K562 (cell line): ENCODE results near the gene PNPO. TPM values are rescaled to one million over a fixed set of nuclear protein-coding genes. Genes with fewer than 3 reads are reported as not detected.

Source experiments
- ATAC-seq: fragments of 200-7000 bp; cut with Tn5 transposase; 3 replicates; pipeline ENCODE4 v1.9.1; 2020; ENCODE audit warnings: moderate library complexity
- BruUV-seq: library from RNA; stranded (reverse); fragments of 400-500 nt; replicated peaks from 2 replicates; lab custom pipeline; 2021; lab: Mats Ljungman, UMichigan
- CTCF ChIA-PET: fragments of 300-600 bp; formaldehyde crosslinking; extraction: SDS; loops from one replicate; lab custom pipeline; 2021; ENCODE audit warnings: low intra/inter-chr PET ratio; lab: Yijun Ruan, JAX
- POLR2A ChIA-PET: fragments of 300-600, 350-650 bp; sonication (Branson Sonifier 250); formaldehyde crosslinking; extraction: SDS; loops from one replicate; lab custom pipeline; 2021; ENCODE audit warnings: antibody characterized with exemption, inconsistent platforms; lab: Yijun Ruan, JAX
- DNase-seq, 4 experiments: peaks; one replicate each; pipeline versions ENCODE4 v3.0.0 to v3.0.0-alpha.2; 2011 to 2018; ENCODE audit warnings: low spot score in 3 of 4, mixed read lengths in 3 of 4; ENCODE audit errors: extremely low read depth in 1 of 4
- FAIRE-seq: peaks from 2 replicates; lab custom pipeline; 2011; peaks lifted over from hg19 to GRCh38; lab: Jason Lieb, UNC
- H2AFZ ChIP-seq: 2 replicates; pipeline ENCODE4 v1.6.0; 2011; ENCODE audit warnings: low read depth, low read length, control low read depth, inconsistent platforms
- H3K27ac ChIP-seq: fragments of 200-600 bp; 3 replicates; pipeline ENCODE4 v1.8.0; 2011; ENCODE audit warnings: low read depth, mild to moderate bottlenecking, control low read depth, inconsistent platforms, low read length, moderate library complexity, mixed read lengths; ENCODE audit errors: extremely low read depth
- H3K27me3 ChIP-seq, 2 experiments: fragments of 300-600 bp in 1 of 2; 2 replicates in 1 of 2; 3 replicates in 1 of 2; pipeline versions ENCODE4 v1.6.0 to v1.8.0; 2011; ENCODE audit warnings: inconsistent platforms in 2 of 2, low read length in 2 of 2, mild to moderate bottlenecking in 1 of 2, mixed read lengths in 1 of 2, moderate library complexity in 1 of 2; ENCODE audit not compliant: control insufficient read depth in 2 of 2, insufficient read depth in 2 of 2
- H3K36me3 ChIP-seq: fragments of 300-600 bp; 3 replicates; pipeline ENCODE4 v1.8.0; 2011; ENCODE audit warnings: mild to moderate bottlenecking, low read length, inconsistent platforms; ENCODE audit not compliant: control insufficient read depth, insufficient read depth
- H3K4me1 ChIP-seq, 2 experiments: fragments of 200-600 bp in 1 of 2; replicated peaks in 1 of 2; 2 replicates in 1 of 2; 3 replicates in 1 of 2; pipeline versions ENCODE4 v1.5.1 to v1.8.0; 2011; ENCODE audit warnings: inconsistent platforms in 2 of 2, low read length in 2 of 2, mild to moderate bottlenecking in 1 of 2, mixed read lengths in 1 of 2, moderate library complexity in 1 of 2; ENCODE audit not compliant: control insufficient read depth in 2 of 2, insufficient read depth in 2 of 2
- H3K4me2 ChIP-seq: 2 replicates; pipeline ENCODE4 v1.6.1; 2011; ENCODE audit warnings: low read length, control low read depth, inconsistent platforms, mixed read lengths; ENCODE audit not compliant: insufficient read depth
- H3K4me3 ChIP-seq: fragments of 200-600 bp; sonication (generic), shearing (Covaris generic); 2 replicates; pipeline ENCODE4 v1.5.1; 2016; ENCODE audit warnings: control low read depth, inconsistent platforms
- H3K79me2 ChIP-seq: fragments of 200-600 bp; 3 replicates; pipeline ENCODE4 v1.8.0; 2011; ENCODE audit warnings: low read length, inconsistent platforms; ENCODE audit not compliant: control insufficient read depth, insufficient read depth
- H3K9ac ChIP-seq, 2 experiments: 2 replicates each; pipeline versions ENCODE4 v1.6.0 to v1.6.1; 2011; ENCODE audit warnings: low read depth in 2 of 2, low read length in 2 of 2, control low read depth in 1 of 2, inconsistent platforms in 1 of 2, mild to moderate bottlenecking in 1 of 2, mixed read lengths in 1 of 2; ENCODE audit not compliant: insufficient read depth in 1 of 2
- H3K9me1 ChIP-seq: one replicate; pipeline ENCODE4 v1.6.0; 2011; ENCODE audit warnings: inconsistent platforms, mild to moderate bottlenecking, low read length, moderate library complexity; ENCODE audit not compliant: control insufficient read depth, insufficient read depth
- H3K9me3 ChIP-seq: replicated peaks from 2 replicates; pipeline ENCODE4 v1.5.1; 2011; ENCODE audit warnings: low read depth, low read length, inconsistent platforms; ENCODE audit not compliant: control insufficient read depth, insufficient read depth
- H4K20me1 ChIP-seq: replicated peaks from 2 replicates; pipeline ENCODE4 v1.6.1; 2011; ENCODE audit warnings: low read length, inconsistent platforms, mixed read lengths; ENCODE audit not compliant: control insufficient read depth, insufficient read depth
- CHD4 ChIP-seq: fragments of 200-600 bp; sonication (generic); IDR thresholded peaks from 3 replicates; pipeline ENCODE4 v1.6.1; 2012; ENCODE audit warnings: low read depth, mild to moderate bottlenecking, mixed read lengths, low read length, inconsistent platforms; ENCODE audit not compliant: insufficient read depth, insufficient replicate concordance, poor library complexity, severe bottlenecking
- DPF2 ChIP-seq: fragments of 450-650 bp; IDR thresholded peaks from 2 replicates; pipeline ENCODE4 v1.6.1; 2016
- E2F4 ChIP-seq: sonication (generic); formaldehyde crosslinking; IDR thresholded peaks from 2 replicates; pipeline ENCODE4 v1.8.0; 2022; ENCODE audit warnings: mild to moderate bottlenecking, low read depth, missing genetic modification reagents
- ETV5 ChIP-seq: sonication (generic); formaldehyde crosslinking; IDR thresholded peaks from 2 replicates; pipeline ENCODE4 v1.4.0; 2020; ENCODE audit warnings: low read depth, mild to moderate bottlenecking, missing genetic modification reagents
- GTF2E2 ChIP-seq: fragments of 200-800 bp; sonication (Bioruptor generic); IDR thresholded peaks from 2 replicates; pipeline ENCODE4 v1.6.1; 2016; ENCODE audit warnings: missing genetic modification characterization, missing compliant biosample characterization
- HMBOX1 ChIP-seq: sonication (generic); IDR thresholded peaks from 2 replicates; pipeline ENCODE4 v1.6.1; 2016
- JUND ChIP-seq, 2 experiments: IDR thresholded peaks; 2 replicates in 1 of 2; 3 replicates in 1 of 2; pipeline ENCODE4 v1.6.1; 2011; ENCODE audit warnings: borderline replicate concordance in 2 of 2, low read depth in 2 of 2, low read length in 2 of 2, improper control_type of control experiment in 1 of 2, missing biosample characterization in 1 of 2, missing genetic modification characterization in 1 of 2, missing genetic modification reagents in 1 of 2
- KDM5B ChIP-seq: fragments of 200-600 bp; sonication (generic); IDR thresholded peaks from 2 replicates; pipeline ENCODE4 v1.6.1; 2012; ENCODE audit warnings: low read depth, mild to moderate bottlenecking, moderate library complexity, low read length, control low read depth, inconsistent platforms; ENCODE audit not compliant: insufficient replicate concordance
- MTA1 ChIP-seq: fragments of 450-650 bp; IDR thresholded peaks from 2 replicates; pipeline ENCODE4 v1.6.1; 2017; ENCODE audit warnings: borderline replicate concordance
- MTA2 ChIP-seq: fragments of 450-650 bp; IDR thresholded peaks from 2 replicates; pipeline ENCODE4 v1.6.1; 2016; ENCODE audit warnings: low read depth
- PHB2 ChIP-seq: fragments of 450-650 bp; IDR thresholded peaks from 2 replicates; pipeline ENCODE4 v1.6.1; 2017; ENCODE audit warnings: low read depth
- POLR2G ChIP-seq: fragments of 200-400 bp; formaldehyde crosslinking; IDR thresholded peaks from 2 replicates; pipeline ENCODE4 v1.6.1; 2017; ENCODE audit warnings: low read depth, mild to moderate bottlenecking, antibody characterized with exemption, low read length, moderate library complexity
- SPI1 ChIP-seq: IDR thresholded peaks from 2 replicates; pipeline ENCODE4 v1.6.1; 2011; ENCODE audit warnings: low read depth, low read length, control low read depth, borderline replicate concordance
- TFAP4 ChIP-seq: sonication (generic); formaldehyde crosslinking; IDR thresholded peaks from 2 replicates; pipeline ENCODE4 v1.8.0; 2022; ENCODE audit warnings: missing genetic modification reagents, mild to moderate bottlenecking, moderate library complexity, borderline replicate concordance
- ZNF512 ChIP-seq: IDR thresholded peaks from 2 replicates; pipeline ENCODE4 v1.6.1; 2016; ENCODE audit warnings: missing genetic modification characterization, missing compliant biosample characterization
- WGBS: fragments of 100-300 bp; shearing (Covaris generic); methylation state at CpG from one replicate; pipeline ENCODE4 v1.1.6; 2016; ENCODE audit warnings: low coverage, mixed read lengths; ENCODE audit not compliant: insufficient coverage; ENCODE audit errors: missing lambda C conversion rate; 5-methylcytosine and 5-hydroxymethylcytosine counted together
- in situ Hi-C: fragments of 300-500 bp; cut with MboI; formaldehyde crosslinking; loops from 4 replicates; pipeline ENCODE4 v1.15.0; 2018; ENCODE audit warnings: inconsistent platforms, mixed read lengths
- intact Hi-C: fragments of 100-400 bp; cut with micrococcal nuclease; formaldehyde crosslinking; loops from 2 replicates; pipeline ENCODE4 v1.14.2; 2022
- polyA plus RNA-seq, 8 experiments: library from polyadenylated mRNA; depleted of rRNA in 4 of 8; stranded (reverse) in 5 of 8; unstranded in 3 of 8; fragments of >200 nt; fragmentation: Nextera tagmentation in 2 of 8; fragmentation: Illumina TruSeq in 1 of 8; extraction: Ambion mirVana in 2 of 8; extraction: Trizol in 1 of 8; gene quantifications; 2 replicates each; pipeline versions ENCODE4 v1.2.1 to v1.2.3, GENCODE V29; 2011 to 2014; ENCODE audit warnings: inconsistent platforms in 1 of 8, missing spikeins in 1 of 8
- total RNA-seq, 7 experiments: library from RNA; depleted of rRNA in 6 of 7; stranded (reverse); fragments of >200 nt in 6 of 7; fragmentation: Illumina TruSeq in 2 of 7; extraction: Trizol in 2 of 7; gene quantifications; 2 replicates each; pipeline versions ENCODE4 v1.2.1 to v1.2.3, GENCODE V29; 2011 to 2021; ENCODE audit warnings: low replicate concordance in 1 of 7

Gene PNPO
- total and polyA plus RNA-seq, 9 of the 15 experiments (the other 6 are each of a cell fraction or from before 2014, with no cell fraction given), result 16.6 to 39.0 (median 27.4) TPM

DNA sequence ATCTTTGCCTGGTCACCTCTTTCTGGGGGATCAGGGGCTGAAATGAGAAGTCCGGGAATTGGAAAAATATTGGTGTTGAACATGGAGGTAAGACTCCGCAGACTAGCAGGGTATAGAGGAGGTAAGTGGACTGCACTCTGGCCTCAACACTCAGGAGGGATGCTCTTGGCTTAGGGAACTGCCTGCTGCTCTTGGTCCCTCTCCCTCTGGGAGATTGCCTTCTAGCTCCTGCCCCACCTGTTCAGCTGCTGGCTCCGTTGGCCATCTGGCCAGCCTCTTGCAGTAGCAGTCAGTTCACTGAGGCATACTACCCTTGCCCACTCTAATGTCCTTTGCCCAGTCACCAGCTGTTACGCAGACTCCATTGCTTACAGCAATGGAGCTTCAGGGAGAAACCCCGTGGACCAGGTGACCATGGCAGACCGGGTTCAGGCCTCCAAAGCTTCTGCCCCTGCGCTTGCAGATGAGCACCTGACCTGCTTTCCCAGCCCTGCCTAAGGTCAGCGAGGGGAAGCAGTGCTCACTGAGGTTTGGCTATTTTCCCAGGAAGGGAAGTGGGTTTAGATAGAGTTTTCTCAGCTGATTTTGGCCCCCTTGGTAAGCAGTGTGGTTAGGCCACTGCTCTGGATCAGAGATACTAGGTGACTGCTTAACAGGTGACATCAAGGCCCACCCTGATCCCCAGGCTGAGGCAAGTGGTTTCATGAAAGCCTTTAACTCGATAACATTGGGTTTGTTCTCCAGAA is 41.4 kb downstream of the PNPO start:
- ATAC-seq (peak; percentile 56), DNase-seq (peak in 1 of 4 experiments; percentile 51), FAIRE-seq (peak; percentile 52)
- no TSS peak for BruUV-seq
- Histone ChIP-seq H4K20me1 (peaks cover 12% of the 10 kb centered on the region; the same call in 1 of the 2 replicates), H3K27ac (no peak overlapping the region; the same call in 2 of the 3 replicates), H3K36me3 (peaks cover 65% of the 10 kb centered on the region), H3K79me2 (no peaks in the 10 kb centered on the region), H3K9me3 (no peaks in the 10 kb centered on the region), H2AFZ (no peak overlapping the region), H3K9ac (peak overlapping the region in 1 of 2 experiments; percentile 82; a peak in 2 of 4 replicates), H3K4me3 (no peak overlapping the region), H3K27me3 (no peaks in the 10 kb centered on the region), H3K9me1 (peaks cover 4% of the 10 kb centered on the region), H3K4me1 (peaks cover 41 to 50% of the 10 kb centered on the region in 2 experiments), H3K4me2 (peak overlapping the region; percentile 47; the same call in 1 of the 2 replicates)
- CTCF ChIA-PET, result interaction anchor here (0.7 kb wide), 1 partner anchor 26 kb away, joined by 4 read pairs; no protein-coding TSS in a partner anchor
- intact Hi-C loops, result no loop called here
- in situ Hi-C loops, result loop anchor here (5.0 kb wide), 1 partner anchor 34 kb away; no protein-coding TSS in a partner anchor
- POLR2A ChIA-PET, result interaction anchor here (0.6 to 2.9 kb wide), 11 partner anchors 12 to 132 kb away, joined by 3 to 8 read pairs (median 4); partner anchors contain the start of genes CDK5RAP3 and SP6
- WGBS, result 37% methylated on average over 8 of the region's 9 CpGs
- TF ChIP-seq GTF2E2 (tag), result 0 out of 2 replicates have a peak, but pooled peaks have one; percentile 63
- TF ChIP-seq MTA1, result 0 out of 2 replicates have a peak, but pooled peaks have one; percentile 0
- peak; percentile 17; the same call in 1 of the 2 replicates for TF ChIP-seq DPF2
- peak; percentile 84 for TF ChIP-seq HMBOX1
- 0 out of 2 replicates have a peak, but pooled peaks have one; percentile 26 for TF ChIP-seq E2F4 (CRISPR knock-in tag)
- no peak for TF ChIP-seq PHB2
- TF ChIP-seq ETV5 (CRISPR knock-in tag), result peak; percentile 35
- TF ChIP-seq MTA2, result no peak
- TF ChIP-seq POLR2G, result 0 out of 2 replicates have a peak, but pooled peaks have one; percentile 18
- TF ChIP-seq KDM5B, result peak; percentile 8
- peak; percentile 40; the same call in 1 of the 2 replicates for TF ChIP-seq TFAP4 (CRISPR knock-in tag)
- TF ChIP-seq SPI1, result peak; percentile 63; the same call in 1 of the 2 replicates
- TF ChIP-seq CHD4, result peak; percentile 35
- no peak for TF ChIP-seq ZNF512
- TF ChIP-seq JUND (IDR thresholded peaks at IDR 0.05; ENCODE audit: borderline replicate concordance, low read depth, low read length), result no peak
- 0 out of 3 replicates have a peak, but pooled peaks have one; percentile 4 for TF ChIP-seq JUND (tag; IDR thresholded peaks at IDR 0.05; ENCODE audit: borderline replicate concordance, low read depth, low read length)
